Natural killer cell (primary cell): ENCODE data around the gene SMARCA2. TPM values are rescaled to one million over a fixed set of nuclear protein-coding genes. Genes with fewer than 3 reads are reported as not detected.
A peak's percentile ranks its signal among the peaks of the same experiment; 100 is the strongest.

Experiments
- ATAC-seq, 3 donors: fragments of 150-1000 bp in 2 of 3; fragments of 200-7000 bp in 1 of 3; cut with Tn5 transposase; 1 replicate in 1 of 3; 2 replicates in 2 of 3; pipeline ENCODE4 v1.10.0; 2021; ENCODE audit warnings: mild to moderate bottlenecking in 2 of 3, moderate library complexity in 2 of 3
- DNase-seq, 2 donors: peaks; one replicate each; pipeline versions ENCODE4 v3.0.0 to v3.0.0-alpha.2; 2013 to 2021; ENCODE audit warnings: mixed read lengths in 1 of 2
- H3K27ac ChIP-seq: one replicate; pipeline ENCODE4 v1.5.1; 2013; ENCODE audit warnings: mild to moderate bottlenecking, low read length
- H3K27me3 ChIP-seq: one replicate; pipeline ENCODE4 v1.6.1; 2013; ENCODE audit warnings: low read length; ENCODE audit not compliant: control insufficient read depth, insufficient read depth
- H3K36me3 ChIP-seq: one replicate; pipeline ENCODE4 v1.6.1; 2013; ENCODE audit warnings: low read length; ENCODE audit not compliant: control insufficient read depth, insufficient read depth
- H3K4me1 ChIP-seq: one replicate; pipeline ENCODE4 v1.6.1; 2013; ENCODE audit warnings: low read length; ENCODE audit not compliant: control insufficient read depth, insufficient read depth
- H3K4me3 ChIP-seq: one replicate; pipeline ENCODE4 v1.5.1; 2013; ENCODE audit warnings: low read length
- H3K9me3 ChIP-seq: one replicate; pipeline ENCODE4 v1.6.1; 2013; ENCODE audit warnings: low read length; ENCODE audit not compliant: control insufficient read depth, insufficient read depth
- H3K27ac Mint-ChIP-seq, 2 donors: one replicate each; pipeline ENCODE4 v1.8.0; 2022; ENCODE audit warnings: mild to moderate bottlenecking in 2 of 2, mixed read lengths in 2 of 2, moderate library complexity in 1 of 2
- H3K27me3 Mint-ChIP-seq, 2 donors: one replicate each; pipeline ENCODE4 v1.8.0; 2022; ENCODE audit warnings: low read depth in 2 of 2, mixed read lengths in 2 of 2
- H3K36me3 Mint-ChIP-seq: one replicate; pipeline ENCODE4 v1.8.0; 2022; ENCODE audit warnings: mixed read lengths
- H3K4me1 Mint-ChIP-seq, 2 donors: one replicate each; pipeline ENCODE4 v1.8.0; 2022; ENCODE audit warnings: mixed read lengths in 2 of 2
- H3K4me3 Mint-ChIP-seq: one replicate; pipeline ENCODE4 v1.8.0; 2022; ENCODE audit warnings: mild to moderate bottlenecking, moderate library complexity, mixed read lengths
- H3K9me3 Mint-ChIP-seq, 2 donors: one replicate each; pipeline ENCODE4 v1.8.0; 2022; ENCODE audit warnings: mixed read lengths in 2 of 2
- WGBS: methylation state at CpG from one replicate; pipeline ENCODE4 v1.1.7; 2013; ENCODE audit warnings: missing lambda C conversion rate; ENCODE audit not compliant: insufficient coverage; 5-methylcytosine and 5-hydroxymethylcytosine counted together
- intact Hi-C: fragments of 100-400 bp; cut with micrococcal nuclease; formaldehyde crosslinking; loops from one replicate; pipeline ENCODE4 v1.14.2; 2022
- total RNA-seq, 4 donors: library from RNA; stranded (reverse); fragments of 120-200 nt in 1 of 4; gene quantifications; one replicate each; pipeline versions ENCODE4 v1.2.3 to v1.2.4, GENCODE V29; 2013 to 2022
- TF ChIP-seq, protein P1 (sequence below): fragments of 200-600 bp; IDR thresholded peaks from one replicate; pipeline ENCODE4 v1.8.0; 2022; ENCODE audit warnings: antibody characterized with exemption

SMARCA2 gene
- total RNA-seq, 3 donors from 2014 or later (not counting 1 experiment from before 2014, with no cell fraction given) = 303 to 324 (median 308) TPM

DNA sequence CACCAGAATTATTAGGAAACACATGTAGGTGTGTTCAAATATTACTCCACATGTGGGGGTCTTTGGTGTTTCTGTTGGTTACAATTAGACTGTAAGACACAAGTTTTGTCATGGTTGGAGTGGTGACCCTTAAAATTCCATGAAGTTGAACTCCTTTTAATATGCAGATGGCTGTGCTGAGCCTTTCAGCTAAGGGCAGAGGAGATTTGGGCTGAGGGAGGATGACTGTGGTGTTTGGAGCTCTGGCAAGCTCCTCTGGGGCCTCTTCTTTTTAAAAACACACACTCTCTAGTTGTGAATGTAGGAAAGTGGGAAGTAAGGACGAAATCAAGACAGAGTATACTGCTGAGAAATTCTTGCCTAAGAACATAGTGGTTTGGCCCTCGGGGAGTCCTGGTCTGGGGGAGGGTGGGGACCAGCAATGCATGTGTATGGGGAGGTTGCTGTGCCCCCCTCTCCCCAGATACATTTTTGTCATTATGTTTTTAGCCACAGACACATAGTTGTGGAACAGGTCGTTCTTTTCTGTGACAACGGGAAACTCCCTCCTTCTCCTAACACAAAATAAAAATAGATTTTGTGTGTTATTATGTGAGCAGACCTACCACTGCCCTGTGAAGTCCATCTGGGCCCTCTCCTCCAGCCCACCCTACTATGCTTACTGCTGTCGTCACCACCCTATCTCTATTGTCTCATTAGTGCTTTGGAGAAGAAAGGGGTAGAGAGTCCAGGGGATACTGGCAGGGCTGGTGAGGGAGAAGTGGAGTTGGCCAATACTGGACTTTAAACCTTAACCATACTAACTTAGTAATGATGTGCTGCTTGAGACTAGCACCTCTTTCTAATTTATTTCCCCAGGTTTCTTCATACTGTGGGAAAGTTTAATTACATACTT lies 10.0 kb downstream of the SMARCA2 start:
- peak overlapping the region; percentile 75 for H3K27ac ChIP-seq
- H3K4me3 Mint-ChIP-seq = peak overlapping the region; percentile 40
- peak overlapping the region; percentile 90 to 97 for H3K27ac Mint-ChIP-seq
- H3K27me3 ChIP-seq = no peaks in the 10 kb centered on the region
- no CpG with 5 or more reads among the region's 5 CpGs for WGBS
- peaks cover 8% of the 10 kb centered on the region for H3K36me3 ChIP-seq
- no peaks in the 10 kb centered on the region for H3K9me3 ChIP-seq
- intact Hi-C loops = no loop called here
- no peaks in the 10 kb centered on the region for H3K9me3 Mint-ChIP-seq
- peak; percentile 52 to 58 (median 56) for ATAC-seq
- peaks cover 90 to 96% of the 10 kb centered on the region in 2 donors for H3K4me1 Mint-ChIP-seq
- no peak overlapping the region for H3K4me3 ChIP-seq
- H3K4me1 ChIP-seq = peaks cover 50% of the 10 kb centered on the region
- no peaks in the 10 kb centered on the region for H3K27me3 Mint-ChIP-seq
- peaks cover 3% of the 10 kb centered on the region for H3K36me3 Mint-ChIP-seq
- TF ChIP-seq, protein P1, sequence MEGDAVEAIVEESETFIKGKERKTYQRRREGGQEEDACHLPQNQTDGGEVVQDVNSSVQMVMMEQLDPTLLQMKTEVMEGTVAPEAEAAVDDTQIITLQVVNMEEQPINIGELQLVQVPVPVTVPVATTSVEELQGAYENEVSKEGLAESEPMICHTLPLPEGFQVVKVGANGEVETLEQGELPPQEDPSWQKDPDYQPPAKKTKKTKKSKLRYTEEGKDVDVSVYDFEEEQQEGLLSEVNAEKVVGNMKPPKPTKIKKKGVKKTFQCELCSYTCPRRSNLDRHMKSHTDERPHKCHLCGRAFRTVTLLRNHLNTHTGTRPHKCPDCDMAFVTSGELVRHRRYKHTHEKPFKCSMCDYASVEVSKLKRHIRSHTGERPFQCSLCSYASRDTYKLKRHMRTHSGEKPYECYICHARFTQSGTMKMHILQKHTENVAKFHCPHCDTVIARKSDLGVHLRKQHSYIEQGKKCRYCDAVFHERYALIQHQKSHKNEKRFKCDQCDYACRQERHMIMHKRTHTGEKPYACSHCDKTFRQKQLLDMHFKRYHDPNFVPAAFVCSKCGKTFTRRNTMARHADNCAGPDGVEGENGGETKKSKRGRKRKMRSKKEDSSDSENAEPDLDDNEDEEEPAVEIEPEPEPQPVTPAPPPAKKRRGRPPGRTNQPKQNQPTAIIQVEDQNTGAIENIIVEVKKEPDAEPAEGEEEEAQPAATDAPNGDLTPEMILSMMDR = no peak
- DNase-seq = no peak

DNA sequence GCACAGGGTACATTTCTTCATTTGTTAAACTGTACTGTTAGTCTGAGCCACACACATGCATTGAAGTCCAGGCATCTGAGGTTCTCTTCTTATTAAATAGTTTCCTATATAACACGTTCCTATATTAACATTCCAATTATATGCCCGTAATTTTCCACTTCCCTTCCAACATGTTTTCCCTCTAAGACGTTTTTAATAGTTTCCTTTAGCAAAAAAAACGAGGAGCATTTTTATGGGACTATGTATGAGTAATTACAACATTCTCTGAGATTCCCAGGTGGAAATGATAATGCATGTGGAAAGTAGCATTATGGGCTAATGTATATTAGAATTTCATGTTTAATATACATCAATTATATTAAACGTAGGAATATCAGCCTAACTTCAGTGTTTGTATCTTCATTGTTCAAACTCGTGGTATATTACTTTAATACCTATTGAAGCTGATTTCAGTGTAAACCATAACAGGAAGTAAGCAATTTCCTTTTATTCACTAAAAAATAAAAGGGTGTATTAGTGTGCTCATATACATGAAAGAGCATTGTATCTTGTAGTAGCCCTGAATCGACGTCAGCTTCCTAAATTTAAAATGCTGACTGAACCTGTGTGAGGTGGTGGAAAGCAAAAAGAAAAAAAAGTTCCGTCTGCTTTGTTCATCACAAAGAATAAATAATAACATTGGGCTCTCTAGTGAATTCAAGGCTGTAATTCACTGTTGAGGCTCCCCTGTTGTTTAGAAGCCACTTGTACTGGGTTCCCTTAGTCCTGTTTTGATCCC lies 11.3 kb downstream of the SMARCA2 start:
- Mint-ChIP-seq H3K27me3 (no peaks in the 10 kb centered on the region), H3K4me3 (peak overlapping the region; percentile 73), H3K27ac (peak overlapping the region; percentile 90 to 97), H3K9me3 (no peaks in the 10 kb centered on the region), H3K36me3 (peaks cover 5% of the 10 kb centered on the region), H3K4me1 (peaks cover 91 to 97% of the 10 kb centered on the region in 2 donors)
- Histone ChIP-seq H3K27ac (peak overlapping the region; percentile 75), H3K4me3 (no peak overlapping the region), H3K27me3 (no peaks in the 10 kb centered on the region), H3K36me3 (peaks cover 13% of the 10 kb centered on the region), H3K4me1 (peaks cover 50% of the 10 kb centered on the region), H3K9me3 (no peaks in the 10 kb centered on the region)
- intact Hi-C loops = no loop called here
- ATAC-seq (peak; percentile 41 to 54 (median 48)), DNase-seq (peak in 1 of 2 donors; percentile 61)
- 24% methylated on average over 3 of the region's 9 CpGs for WGBS
- TF ChIP-seq, protein P1 = no peak

DNA sequence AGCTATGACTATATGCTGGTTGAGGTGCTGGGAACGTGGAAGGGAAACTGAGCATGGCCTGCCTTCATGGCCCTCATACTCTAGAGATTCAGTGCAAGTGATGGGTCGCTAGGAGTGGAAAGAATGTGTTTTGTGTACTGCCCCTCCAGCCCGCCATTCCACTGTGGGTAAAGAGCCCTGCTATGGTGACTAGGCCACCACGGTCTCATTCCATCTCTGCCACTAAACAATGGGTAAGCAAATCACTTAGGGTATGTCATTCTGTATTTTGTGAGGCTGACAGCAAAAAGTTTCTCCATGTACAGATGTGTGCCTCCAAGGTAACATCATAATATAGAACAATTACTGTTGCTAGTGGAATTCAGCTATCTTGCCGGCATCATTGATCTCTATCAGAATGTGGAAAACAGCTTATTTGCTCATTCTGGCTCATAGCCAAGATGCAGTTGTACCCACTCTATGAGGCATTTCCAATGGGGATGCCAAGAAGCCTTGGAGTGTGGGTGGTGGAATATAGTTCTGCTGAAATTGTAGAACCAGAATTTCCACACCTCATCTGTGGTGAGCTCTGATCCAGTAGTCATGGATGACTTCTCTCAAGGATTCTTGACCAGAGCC lies 12.5 kb downstream of the SMARCA2 start:
- H3K36me3 Mint-ChIP-seq = peaks cover 5% of the 10 kb centered on the region
- WGBS = 90% methylated on average over 4 of the region's 5 CpGs
- Histone ChIP-seq H3K4me3 (no peak overlapping the region), H3K27ac (no peak overlapping the region), H3K36me3 (peaks cover 19% of the 10 kb centered on the region), H3K27me3 (no peaks in the 10 kb centered on the region), H3K9me3 (no peaks in the 10 kb centered on the region), H3K4me1 (peaks cover 46% of the 10 kb centered on the region)
- peak overlapping the region; percentile 90 to 97 for H3K27ac Mint-ChIP-seq
- peak overlapping the region; percentile 57 for H3K4me3 Mint-ChIP-seq
- TF ChIP-seq, protein P1 = no peak
- peaks cover 90 to 97% of the 10 kb centered on the region in 2 donors for H3K4me1 Mint-ChIP-seq
- ATAC-seq = no peak
- no peaks in the 10 kb centered on the region for H3K27me3 Mint-ChIP-seq
- no peak for DNase-seq
- H3K9me3 Mint-ChIP-seq = no peaks in the 10 kb centered on the region
- intact Hi-C loops = no loop called here
